Stomach (tissue), 9 donors: ENCODE data around the gene TNNI2. TPM values are rescaled to one million over a fixed set of nuclear protein-coding genes. Genes with fewer than 3 reads are reported as not detected.
A peak's percentile ranks its signal among the peaks of the same experiment; 100 is the strongest.

Experiments
- DNase-seq, 2 donors: peaks; one replicate each; pipeline versions ENCODE4 v3.0.0 to v3.0.0-alpha.2; 2013 to 2019
- H3K27ac ChIP-seq, 5 donors: fragments of 200-600 bp in 4 of 5; sonication (generic) in 4 of 5; one replicate each; pipeline ENCODE4 v1.5.1; 2013 to 2019; ENCODE audit warnings: mild to moderate bottlenecking in 1 of 5, moderate library complexity in 1 of 5
- H3K27me3 ChIP-seq, 3 donors: fragments of 200-600 bp; sonication (generic); one replicate each; pipeline ENCODE4 v1.5.1; 2017 to 2019; ENCODE audit warnings: mixed run types in 1 of 3
- H3K36me3 ChIP-seq, 4 donors: fragments of 200-600 bp; sonication (generic); 1 replicate in 3 of 4; 2 replicates in 1 of 4; pipeline ENCODE4 v1.5.1; 2016 to 2019
- H3K4me1 ChIP-seq, 4 donors: fragments of 200-600 bp; sonication (generic); one replicate each; pipeline ENCODE4 v1.5.1; 2016 to 2019
- H3K4me3 ChIP-seq, 4 donors: fragments of 200-600 bp; sonication (generic) in 3 of 4; one replicate each; pipeline ENCODE4 v1.5.1; 2016 to 2019; ENCODE audit warnings: mild to moderate bottlenecking in 1 of 4
- H3K9me3 ChIP-seq, 4 donors: fragments of 200-600 bp; sonication (generic); one replicate each; pipeline ENCODE4 v1.5.1; 2016 to 2019
- CTCF ChIP-seq, 7 experiments: fragments of 450-650 bp in 4 of 7; fragments of 200-600 bp in 3 of 7; sonication (generic) in 3 of 7; IDR thresholded peaks; one replicate each; pipeline ENCODE4 v1.5.1; 2016 to 2019; ENCODE audit warnings: antibody characterized with exemption in 7 of 7, control low read depth in 2 of 7, mild to moderate bottlenecking in 1 of 7
- EP300 ChIP-seq: sonication (generic); formaldehyde crosslinking; IDR thresholded peaks from one replicate; pipeline ENCODE4 v1.6.1; 2017; ENCODE audit warnings: antibody characterized with exemption
- POLR2A ChIP-seq, 4 donors: fragments of 450-650 bp; IDR thresholded peaks; one replicate each; pipeline ENCODE4 v1.6.1; 2016; ENCODE audit warnings: antibody characterized with exemption in 4 of 4, control low read depth in 2 of 4, mild to moderate bottlenecking in 1 of 4, moderate library complexity in 1 of 4
- POLR2AphosphoS5 ChIP-seq, 3 donors: sonication (generic); formaldehyde crosslinking; IDR thresholded peaks; one replicate each; pipeline ENCODE4 v1.6.1; 2016; ENCODE audit warnings: antibody characterized with exemption in 3 of 3
- WGBS, 5 donors: extraction: QIAGEN DNeasy Blood & Tissue Kit in 3 of 5; methylation state at CpG; one replicate each; pipeline versions ENCODE4 v1.1.5 to v1.1.7; 2013 to 2018; 5-methylcytosine and 5-hydroxymethylcytosine counted together
- intact Hi-C: fragments of 100-400 bp; cut with DNase I; formaldehyde crosslinking; loops from one replicate; pipeline ENCODE4 v1.15.1; 2023; ENCODE audit warnings: low total_unique reads
- polyA plus RNA-seq, 3 donors: library from polyadenylated mRNA; stranded (reverse); fragments of 200-250 nt; gene quantifications; one replicate each; pipeline ENCODE4 v1.2.3, GENCODE V29; 2013
- total RNA-seq, 5 donors: library from RNA; depleted of rRNA; stranded (reverse); fragments of >200 nt; gene quantifications; one replicate each; pipeline versions ENCODE4 v1.1.0 to v1.2.3, GENCODE V29; 2014 to 2016
- donor health status: healthy with polysubstance abuse.
- donor health status: Bipolar disorder and iron deficiency.
- donor health status: healthy.

Gene TNNI2
- total and polyA plus RNA-seq, 8 donors, result 0.93 to 23.4 (median 12.1) TPM; not detected in 4

- intact Hi-C loops, result no loop called here
- Histone ChIP-seq H3K4me3 (peak overlapping the region; percentile 20 to 36 (median 30)), H3K4me1 (peaks cover 33 to 62% (median 57%) of the 10 kb centered on the region in 4 donors), H3K27me3 (peaks cover 0 to 9% (median 0%) of the 10 kb centered on the region in 3 donors), H3K27ac (peak overlapping the region; percentile 9 to 87 (median 83)), H3K9me3 (no peaks in the 10 kb centered on the region), H3K36me3 (no peaks in the 10 kb centered on the region)
- TF ChIP-seq POLR2A (IDR thresholded peaks at IDR 0.05), result no peak
- no peak for DNase-seq
- 35 to 75% (median 59%) methylated on average over 18 of the region's 18 CpGs for WGBS, 5 donors
Measured at GRCh38 chr11:1864231-1864630, 25.4 kb downstream of the TNNI2 start.

- peak in 1 of 2 donors; percentile 48 for DNase-seq
- Histone ChIP-seq H3K36me3 (no peaks in the 10 kb centered on the region), H3K27me3 (peaks cover 0 to 15% (median 0%) of the 10 kb centered on the region in 3 donors), H3K27ac (peak overlapping the region in 4 of 5 donors; percentile 74 to 87 (median 84)), H3K9me3 (no peaks in the 10 kb centered on the region), H3K4me3 (peak overlapping the region; percentile 20 to 36 (median 30)), H3K4me1 (peaks cover 33 to 68% (median 59%) of the 10 kb centered on the region in 4 donors)
- TF ChIP-seq CTCF (IDR thresholded peaks at IDR 0.05) (no peak), POLR2AphosphoS5 (IDR thresholded peaks at IDR 0.05) (no peak), EP300 (no peak), POLR2A (IDR thresholded peaks at IDR 0.05) (no peak)
- 75 to 81% (median 79%) methylated on average over 26 to 30 of the region's 30 CpGs for WGBS, 5 donors
- intact Hi-C loops, result no loop called here
Measured at GRCh38 chr11:1864831-1865665, 26.3 kb downstream of the TNNI2 start.

GRCh38 chr11:1866226-1866625 lies 27.4 kb downstream of the TNNI2 start:
- peak overlapping the region in 3 of 5 donors; percentile 20 to 88 (median 87) for H3K27ac ChIP-seq
- peaks cover 33 to 79% (median 63%) of the 10 kb centered on the region in 4 donors for H3K4me1 ChIP-seq
- H3K36me3 ChIP-seq, result no peaks in the 10 kb centered on the region
- H3K27me3 ChIP-seq, result peaks cover 0 to 27% (median 0%) of the 10 kb centered on the region in 3 donors
- no peak for DNase-seq
- WGBS, 5 donors, result 80 to 95% (median 87%) methylated on average over 2 to 8 of the region's 8 CpGs
- no peak overlapping the region for H3K4me3 ChIP-seq
- no peak for TF ChIP-seq EP300
- TF ChIP-seq POLR2AphosphoS5 (IDR thresholded peaks at IDR 0.05), result no peak
- no peak for TF ChIP-seq CTCF (IDR thresholded peaks at IDR 0.05)
- TF ChIP-seq POLR2A (IDR thresholded peaks at IDR 0.05), result no peak
- intact Hi-C loops, result no loop called here
- no peaks in the 10 kb centered on the region for H3K9me3 ChIP-seq

GRCh38 chr11:1866776-1867175 lies 28.0 kb downstream of the TNNI2 start:
- Histone ChIP-seq H3K36me3 (no peaks in the 10 kb centered on the region), H3K9me3 (no peaks in the 10 kb centered on the region), H3K27ac (peak overlapping the region in 3 of 5 donors; percentile 20 to 88 (median 87)), H3K4me3 (no peak overlapping the region), H3K27me3 (peaks cover 0 to 32% (median 0%) of the 10 kb centered on the region in 3 donors), H3K4me1 (peaks cover 33 to 84% (median 64%) of the 10 kb centered on the region in 4 donors)
- no peak for DNase-seq
- TF ChIP-seq EP300 (no peak), POLR2AphosphoS5 (IDR thresholded peaks at IDR 0.05) (no peak), POLR2A (IDR thresholded peaks at IDR 0.05) (no peak), CTCF (IDR thresholded peaks at IDR 0.05) (no peak)
- WGBS, 5 donors, result 75 to 86% (median 79%) methylated on average over 11 to 15 of the region's 15 CpGs
- intact Hi-C loops, result no loop called here
